HEK293T (cell line): ENCODE data around the gene EXOC6B.

ENCODE experiments used
- CTCF ChIA-PET: fragments of 350-600 bp; formaldehyde crosslinking; extraction: SDS; loops from one replicate; lab custom pipeline; 2021; ENCODE audit warnings: antibody characterized with exemption, inconsistent platforms; lab: Yijun Ruan, JAX
- POLR2A ChIA-PET: fragments of 350-600 bp; formaldehyde crosslinking; extraction: SDS; loops from one replicate; lab custom pipeline; 2020; ENCODE audit warnings: antibody characterized with exemption, inconsistent platforms; lab: Yijun Ruan, JAX
- DNase-seq: peaks from one replicate; pipeline ENCODE4 v3.0.0; 2012; ENCODE audit warnings: mixed read lengths; ENCODE audit errors: extremely low spot score
- ARNT ChIP-seq: fragments of 450-650 bp; IDR thresholded peaks from 2 replicates; pipeline ENCODE4 v1.6.1; 2017; ENCODE audit warnings: mild to moderate bottlenecking
- BHLHE40 ChIP-seq: fragments of 450-650 bp; IDR thresholded peaks from 2 replicates; pipeline ENCODE4 v1.6.1; 2016; ENCODE audit warnings: mild to moderate bottlenecking, moderate library complexity, borderline replicate concordance
- CTBP1 ChIP-seq: fragments of 450-650 bp; IDR thresholded peaks from 2 replicates; pipeline ENCODE4 v1.6.1; 2016; ENCODE audit warnings: borderline replicate concordance
- ELF4 ChIP-seq: fragments of 450-650 bp; IDR thresholded peaks from 2 replicates; pipeline ENCODE4 v1.6.1; 2017; ENCODE audit warnings: antibody characterized with exemption
- FOXA1 ChIP-seq: fragments of 450-650 bp; IDR thresholded peaks from 2 replicates; pipeline ENCODE4 v1.6.1; 2016; ENCODE audit warnings: mild to moderate bottlenecking
- FOXK2 ChIP-seq: fragments of 450-650 bp; IDR thresholded peaks from 2 replicates; pipeline ENCODE4 v1.6.1; 2016; ENCODE audit warnings: mild to moderate bottlenecking
- FOXM1 ChIP-seq: fragments of 450-650 bp; IDR thresholded peaks from 2 replicates; pipeline ENCODE4 v1.6.1; 2017; ENCODE audit warnings: mild to moderate bottlenecking, borderline replicate concordance
- HDGF ChIP-seq: fragments of 450-650 bp; IDR thresholded peaks from 2 replicates; pipeline ENCODE4 v1.6.1; 2017; ENCODE audit warnings: antibody characterized with exemption, borderline replicate concordance
- L3MBTL2 ChIP-seq: fragments of 450-650 bp; conservative IDR thresholded peaks from 2 replicates; pipeline ENCODE4 v1.6.1; 2016; ENCODE audit warnings: mild to moderate bottlenecking
- LEF1 ChIP-seq: fragments of 450-650 bp; IDR thresholded peaks from 2 replicates; pipeline ENCODE4 v1.6.1; 2017; ENCODE audit warnings: mild to moderate bottlenecking, borderline replicate concordance
- NFRKB ChIP-seq: fragments of 450-650 bp; IDR thresholded peaks from 2 replicates; pipeline ENCODE4 v1.6.1; 2016; ENCODE audit warnings: mild to moderate bottlenecking, moderate library complexity
- SP1 ChIP-seq: fragments of 450-650 bp; IDR thresholded peaks from 2 replicates; pipeline ENCODE4 v1.6.1; 2017
- SUZ12 ChIP-seq: fragments of 450-650 bp; IDR thresholded peaks from 2 replicates; pipeline ENCODE4 v1.6.1; 2016; ENCODE audit warnings: mild to moderate bottlenecking
- TARDBP ChIP-seq: fragments of 450-650 bp; IDR thresholded peaks from 2 replicates; pipeline ENCODE4 v1.6.1; 2016
- ZNF384 ChIP-seq: fragments of 450-650 bp; IDR thresholded peaks from 2 replicates; pipeline ENCODE4 v1.6.1; 2016
- TF ChIP-seq, protein P1 (sequence below): fragments of 450-650 bp; IDR thresholded peaks from 2 replicates; pipeline ENCODE4 v1.6.1; 2016

Gene EXOC6B

DNA sequence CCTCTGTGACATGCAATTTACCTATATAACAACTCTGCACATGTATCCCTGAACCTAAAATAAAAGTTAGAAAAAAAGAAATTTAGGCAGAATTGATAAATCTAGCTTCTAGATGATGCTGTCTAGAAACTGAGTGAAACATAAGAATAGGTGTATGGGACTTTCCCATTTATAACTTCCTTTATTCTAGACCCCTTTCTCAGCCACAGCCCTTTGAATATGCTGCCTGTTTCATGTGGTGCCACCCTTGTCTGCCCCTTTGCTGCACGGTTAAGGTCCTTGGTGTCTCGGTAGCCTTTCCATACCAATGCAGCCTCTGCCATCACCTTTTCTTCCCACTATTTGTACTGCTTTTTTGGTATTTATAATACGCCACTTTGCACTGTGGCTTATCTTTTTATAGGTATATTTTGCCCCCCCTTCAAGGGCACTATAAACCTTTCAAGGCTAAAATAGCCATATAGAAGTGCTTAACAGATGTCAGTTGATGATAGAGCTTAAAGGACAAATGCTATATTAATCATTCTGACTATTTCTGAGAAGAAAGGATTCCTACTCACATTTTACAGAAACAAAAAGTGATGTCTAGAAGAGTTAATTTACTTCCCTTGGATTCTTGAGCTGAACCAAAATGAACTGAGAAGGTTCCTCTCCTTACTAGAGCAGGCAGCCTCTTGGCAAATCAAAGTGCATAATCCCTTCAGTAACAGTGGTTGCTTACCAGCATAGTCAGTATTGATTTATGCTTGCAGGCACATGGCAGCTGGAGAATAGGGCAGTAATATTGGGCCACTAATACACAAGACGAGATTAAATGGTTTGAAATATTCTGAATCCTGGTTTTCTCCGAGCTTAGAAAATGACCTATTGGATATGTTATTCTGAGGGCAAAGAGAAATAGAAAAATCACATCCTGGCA, 590.1 kb downstream of the EXOC6B start:
- DNase-seq: no peak
- ChIA-PET POLR2A (no interaction called here), CTCF (no interaction called here)
- TF ChIP-seq, protein P1, sequence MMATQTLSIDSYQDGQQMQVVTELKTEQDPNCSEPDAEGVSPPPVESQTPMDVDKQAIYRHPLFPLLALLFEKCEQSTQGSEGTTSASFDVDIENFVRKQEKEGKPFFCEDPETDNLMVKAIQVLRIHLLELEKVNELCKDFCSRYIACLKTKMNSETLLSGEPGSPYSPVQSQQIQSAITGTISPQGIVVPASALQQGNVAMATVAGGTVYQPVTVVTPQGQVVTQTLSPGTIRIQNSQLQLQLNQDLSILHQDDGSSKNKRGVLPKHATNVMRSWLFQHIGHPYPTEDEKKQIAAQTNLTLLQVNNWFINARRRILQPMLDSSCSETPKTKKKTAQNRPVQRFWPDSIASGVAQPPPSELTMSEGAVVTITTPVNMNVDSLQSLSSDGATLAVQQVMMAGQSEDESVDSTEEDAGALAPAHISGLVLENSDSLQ: peak; percentile 19; the same call in 1 of the 2 replicates
- no peak for TF ChIP-seq HDGF

DNA sequence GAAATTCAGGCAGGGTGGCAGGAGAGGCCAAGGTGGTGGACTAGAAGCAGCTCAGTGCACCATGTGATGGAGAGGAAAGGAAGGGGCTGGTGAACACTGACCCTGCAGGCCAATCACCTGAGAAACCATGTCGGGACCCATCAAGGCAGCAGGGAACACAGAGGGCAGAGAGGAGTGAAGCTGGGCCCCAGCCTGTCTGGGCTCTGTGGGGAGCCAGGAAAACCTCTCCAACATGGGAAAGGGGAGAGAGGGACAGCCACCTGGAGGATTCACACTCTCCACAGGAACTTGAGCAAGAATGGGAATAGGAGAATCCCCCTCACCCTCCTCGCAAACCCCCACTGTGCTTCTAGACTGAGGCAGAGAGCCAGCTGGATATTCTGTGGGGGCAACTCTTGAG, 592.6 kb downstream of the EXOC6B start:
- ChIA-PET CTCF (interaction anchor here (1.2 kb wide), 1 partner anchor 13 kb away, joined by 3 read pairs; no protein-coding TSS in a partner anchor), POLR2A (no interaction called here)
- DNase-seq: no peak
- TF ChIP-seq L3MBTL2: no peak
- TF ChIP-seq SUZ12: no peak
- TF ChIP-seq, protein P1: no peak
- TF ChIP-seq BHLHE40: no peak
- TF ChIP-seq HDGF: no peak
- TF ChIP-seq SP1: no peak
- no peak for TF ChIP-seq FOXA1
- TF ChIP-seq CTBP1: no peak

DNA sequence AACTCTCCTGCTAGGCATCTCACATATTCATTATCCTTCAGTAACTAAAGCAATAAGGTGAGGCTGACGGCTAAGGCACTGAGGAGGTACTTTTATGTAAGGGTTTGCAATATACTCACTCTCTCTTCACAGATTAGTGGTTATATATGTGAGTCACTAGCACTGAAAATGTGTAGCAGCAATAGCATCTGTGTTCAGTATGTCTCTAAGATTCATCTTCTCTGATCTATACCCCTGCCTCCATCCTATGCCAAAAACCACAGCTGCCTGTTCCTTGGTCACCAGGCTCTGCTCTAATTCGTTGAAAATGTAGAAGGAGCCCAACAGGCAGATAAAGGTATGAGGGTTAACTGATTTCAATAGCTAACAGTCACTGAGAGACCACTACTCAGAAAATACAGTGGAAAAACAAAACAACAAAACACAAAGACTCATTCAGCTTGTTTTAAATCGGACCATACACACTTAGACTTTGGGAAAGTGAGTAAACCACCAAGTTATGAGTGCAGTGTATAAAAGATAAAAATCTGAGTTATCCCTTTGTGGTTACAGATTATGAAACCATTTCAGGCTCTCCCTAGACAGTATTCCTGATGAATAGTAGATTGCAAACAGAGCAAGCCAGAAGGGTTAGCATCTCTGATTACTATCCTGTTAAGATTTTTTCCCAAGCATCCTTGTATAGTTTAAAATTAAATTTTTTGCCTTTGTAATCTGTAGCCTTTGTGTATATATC, 602.8 kb downstream of the EXOC6B start:
- CTCF ChIA-PET: no interaction called here
- DNase-seq: no peak
- TF ChIP-seq ARNT (no peak), BHLHE40 (no peak), FOXK2 (no peak), ZNF384 (no peak), TARDBP (no peak), FOXA1 (no peak), NFRKB (no peak), L3MBTL2 (no peak), HDGF (no peak), CTBP1 (no peak), SUZ12 (no peak), FOXM1 (no peak), SP1 (no peak), ELF4 (no peak), LEF1 (no peak)
- TF ChIP-seq, protein P1: no peak
- POLR2A ChIA-PET: no interaction called here

DNA sequence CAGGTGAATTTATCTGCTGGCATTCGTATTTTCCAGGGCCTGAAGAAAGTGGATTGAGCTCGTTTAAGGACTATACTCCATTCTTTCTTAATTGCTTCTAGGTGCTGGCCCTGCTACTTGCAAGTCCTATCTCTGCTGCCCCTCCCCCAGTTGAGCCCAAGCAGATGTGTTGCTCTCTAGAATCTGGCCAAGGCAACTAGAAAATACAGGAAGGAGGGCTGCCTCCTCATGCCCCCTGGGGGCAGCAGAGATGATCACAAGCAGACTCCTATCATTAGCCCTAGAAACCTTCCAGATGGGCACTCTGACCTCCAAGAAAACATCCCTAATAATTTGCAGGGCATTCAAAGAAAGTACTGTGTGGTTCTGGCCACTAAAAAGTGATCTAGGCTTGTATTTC, 605.7 kb downstream of the EXOC6B start:
- POLR2A ChIA-PET: no interaction called here
- CTCF ChIA-PET: interaction anchor here (1.1 kb wide), 1 partner anchor 13 kb away, joined by 3 read pairs; no protein-coding TSS in a partner anchor
- TF ChIP-seq BHLHE40 (no peak), NFRKB (no peak), SP1 (no peak), HDGF (no peak), FOXK2 (no peak), FOXA1 (no peak), ELF4 (no peak), FOXM1 (no peak), ARNT (no peak), CTBP1 (no peak), ZNF384 (no peak), LEF1 (no peak), L3MBTL2 (no peak), SUZ12 (no peak)
- TF ChIP-seq, protein P1: no peak
- DNase-seq: peak; percentile 32

DNA sequence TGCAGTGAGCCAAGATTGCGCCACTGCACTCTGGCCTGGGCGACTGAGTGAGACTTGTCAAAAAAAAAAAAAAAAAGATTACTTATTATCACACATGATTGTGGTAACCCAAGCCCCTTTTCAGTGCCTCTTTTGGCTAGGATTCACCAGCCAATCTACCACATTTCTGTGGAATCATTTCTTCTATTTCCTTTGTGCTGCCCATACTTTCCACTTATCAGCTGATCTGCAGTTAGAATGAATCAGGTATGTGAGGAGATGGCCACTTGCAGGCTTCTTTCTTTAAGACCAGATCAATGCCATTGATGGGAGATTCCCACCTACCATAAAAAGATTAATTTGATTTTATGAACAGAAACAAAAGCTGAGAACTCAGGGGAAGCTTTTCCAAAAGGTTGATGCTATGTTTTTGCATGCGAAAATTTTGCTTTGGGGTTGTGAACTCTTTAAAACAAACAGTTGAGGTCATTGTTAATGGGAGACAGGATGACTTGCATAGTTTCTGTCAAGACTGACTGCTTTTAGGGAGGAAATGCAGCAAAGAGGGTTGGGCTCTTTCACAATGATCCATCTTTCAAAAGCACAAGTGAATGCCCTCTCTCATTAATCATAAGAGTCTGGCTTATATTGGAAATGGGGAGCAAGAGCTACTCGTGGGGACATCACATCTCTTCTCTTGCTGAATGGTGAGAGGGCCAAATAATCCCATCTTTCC, 611.2 kb downstream of the EXOC6B start:
- DNase-seq: no peak
- ChIA-PET CTCF (no interaction called here), POLR2A (interaction anchor here (0.6 kb wide), 1 partner anchor 17 kb away, joined by 3 read pairs; no protein-coding TSS in a partner anchor)
- no peak for TF ChIP-seq SP1
- no peak for TF ChIP-seq BHLHE40
- no peak for TF ChIP-seq CTBP1
